Stimulated activated CD8-positive, alpha-beta memory T cell treated with anti-CD3 and anti-CD28 coated beads, Interleukin-2, amount 100 ng/mL, for 48 hours (primary cell): ENCODE data around the gene ARNT2.

ENCODE experiments used
- DNase-seq, 2 donors: peaks; one replicate each; pipeline ENCODE4 v3.0.0-alpha.2; 2020; ENCODE audit warnings: low read depth in 2 of 2

ARNT2 gene

GRCh38 chr15:80514071-80514780 is 110.0 kb downstream of the ARNT2 start:
- no peak for DNase-seq

GRCh38 chr15:80517290-80517689 is 113.1 kb downstream of the ARNT2 start:
- no peak for DNase-seq

- no peak for DNase-seq
Measured at GRCh38 chr15:80518522-80518921, 114.3 kb downstream of the ARNT2 start.

GRCh38 chr15:80523746-80524145 is 119.6 kb downstream of the ARNT2 start:
- DNase-seq = no peak

DNA sequence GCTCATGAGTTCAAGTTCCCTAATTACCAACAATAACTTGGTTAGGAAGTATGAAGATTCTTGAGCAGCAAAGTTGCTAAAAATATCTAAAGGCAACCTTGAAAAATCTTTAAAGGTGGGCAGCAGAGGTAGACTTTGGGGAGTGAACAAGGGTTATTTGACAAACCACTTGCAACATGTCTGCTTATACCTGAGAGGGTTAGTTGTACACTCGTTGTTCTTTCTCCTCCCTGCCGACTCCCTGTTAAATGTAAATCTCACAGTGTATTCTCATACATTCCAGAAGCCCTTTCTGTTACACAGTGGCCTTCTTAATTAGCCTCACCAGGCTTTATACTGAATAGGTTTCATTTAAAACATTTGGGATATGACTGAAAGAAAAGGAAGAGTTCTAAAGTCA is 121.7 kb downstream of the ARNT2 start:
- DNase-seq = no peak

- DNase-seq = no peak
Measured at GRCh38 chr15:80526556-80527340, 122.6 kb downstream of the ARNT2 start.

DNA sequence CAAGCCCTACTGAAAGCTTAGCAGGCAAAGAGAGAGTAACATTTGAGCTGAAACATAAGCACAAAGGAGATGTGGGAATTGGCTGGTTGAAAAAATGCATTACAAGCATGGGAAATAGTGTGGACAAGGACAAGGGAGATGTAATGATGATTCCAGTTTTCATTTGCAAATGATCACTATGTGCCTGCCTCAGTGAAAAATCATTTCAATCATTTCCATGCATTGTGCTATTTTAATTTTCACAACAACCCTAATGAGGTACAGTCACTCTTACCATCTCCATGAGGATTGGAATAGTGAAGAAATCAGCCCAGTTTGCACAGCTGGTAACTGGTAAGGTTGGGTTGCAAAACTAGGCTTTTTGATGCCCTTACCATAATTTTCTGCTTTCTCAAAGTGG is 123.2 kb downstream of the ARNT2 start:
- DNase-seq = no peak

DNA sequence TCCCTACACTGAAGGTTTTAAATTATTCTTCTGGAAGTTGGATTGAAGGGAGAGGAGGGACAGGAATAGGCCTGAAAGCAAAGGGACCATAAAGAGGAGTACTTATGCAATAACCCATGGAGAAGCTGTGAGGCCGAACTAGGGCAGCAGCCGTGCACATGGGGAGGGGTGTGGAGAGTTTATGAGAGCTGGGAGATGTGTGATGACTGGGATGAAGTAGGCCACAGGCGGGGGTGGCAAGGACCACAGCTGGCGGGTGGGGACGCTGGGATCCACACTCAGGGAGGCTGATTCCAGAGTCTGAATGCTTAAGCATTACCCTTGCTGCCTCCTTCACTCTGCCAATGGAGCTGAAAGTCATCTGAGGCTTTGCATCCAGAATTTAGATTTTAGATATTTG is 123.8 kb downstream of the ARNT2 start:
- DNase-seq = no peak

DNA sequence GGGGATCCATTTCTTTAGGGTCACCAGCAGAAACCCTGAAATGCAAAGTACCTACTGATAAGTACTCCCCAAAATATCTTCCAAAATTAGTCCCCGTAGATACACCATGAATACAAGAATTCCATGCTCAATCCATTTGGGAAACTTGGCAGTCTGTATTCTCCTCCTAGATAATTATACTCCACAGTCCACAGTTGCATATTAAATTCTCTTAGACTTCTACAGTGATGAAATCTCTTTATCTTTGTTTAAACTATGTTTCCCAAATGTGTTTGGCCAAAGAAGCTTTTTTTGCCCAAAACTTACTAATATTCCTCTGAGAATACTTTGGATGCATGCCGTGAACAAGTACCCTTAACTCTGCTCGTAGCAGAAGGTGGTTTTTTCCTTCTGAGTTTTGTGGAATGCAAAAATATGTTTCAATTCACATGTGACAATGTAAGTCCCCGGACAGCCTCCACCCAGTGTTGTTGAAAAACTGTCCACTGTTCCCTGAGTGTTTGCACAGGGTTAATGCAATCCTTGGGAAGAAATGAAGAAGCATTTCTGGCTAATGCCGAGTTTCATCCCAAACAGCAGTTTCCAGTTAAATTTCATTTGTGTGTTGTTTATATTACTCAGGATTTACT is 126.7 kb downstream of the ARNT2 start:
- DNase-seq = no peak

- DNase-seq = no peak
Measured at GRCh38 chr15:80531388-80531787, 127.2 kb downstream of the ARNT2 start.

DNA sequence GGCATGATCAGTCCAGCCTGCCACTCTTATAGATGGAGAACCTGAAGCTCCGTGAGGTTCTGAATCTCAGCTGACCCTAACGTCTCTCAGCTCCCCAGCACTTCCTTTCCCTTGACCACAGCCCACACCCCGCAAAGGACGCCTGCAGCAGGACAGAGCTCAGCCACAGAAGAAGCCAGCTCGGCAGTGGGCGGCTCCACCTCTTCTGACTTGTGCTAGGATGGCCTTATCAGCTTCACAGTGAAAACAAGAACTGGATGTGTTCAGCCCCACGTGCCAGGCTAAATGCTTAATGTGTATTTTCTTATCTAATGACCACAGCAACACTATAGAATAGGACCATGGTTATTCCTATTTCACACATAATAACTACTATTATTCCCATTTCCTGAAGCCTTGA is 127.6 kb downstream of the ARNT2 start:
- DNase-seq = no peak

DNA sequence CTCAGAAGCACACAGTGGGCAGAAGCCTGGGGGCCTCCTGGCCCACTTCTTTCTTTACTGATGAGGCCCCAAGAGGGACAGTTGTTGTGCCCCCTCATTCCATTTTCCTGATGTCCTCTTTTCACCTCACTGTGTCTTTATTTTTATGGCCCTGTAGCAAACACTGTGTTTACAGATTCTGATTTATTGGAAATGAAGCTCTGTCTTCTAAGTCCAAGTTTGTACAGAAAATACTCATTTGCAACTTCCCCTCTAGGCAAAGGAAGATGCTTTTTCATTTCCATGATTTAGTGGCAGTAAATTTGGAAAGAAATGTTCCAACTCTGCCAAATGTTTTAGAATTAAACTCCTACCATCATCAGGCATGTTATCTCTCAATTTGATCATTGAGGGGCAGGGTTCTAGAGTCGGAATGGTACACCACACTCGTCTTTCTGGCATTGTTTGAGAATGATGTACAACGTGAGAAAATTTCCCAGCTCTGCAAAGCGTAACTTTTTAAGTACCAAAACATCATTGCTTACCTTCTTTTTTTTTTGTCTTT is 129.7 kb downstream of the ARNT2 start:
- DNase-seq = no peak

DNA sequence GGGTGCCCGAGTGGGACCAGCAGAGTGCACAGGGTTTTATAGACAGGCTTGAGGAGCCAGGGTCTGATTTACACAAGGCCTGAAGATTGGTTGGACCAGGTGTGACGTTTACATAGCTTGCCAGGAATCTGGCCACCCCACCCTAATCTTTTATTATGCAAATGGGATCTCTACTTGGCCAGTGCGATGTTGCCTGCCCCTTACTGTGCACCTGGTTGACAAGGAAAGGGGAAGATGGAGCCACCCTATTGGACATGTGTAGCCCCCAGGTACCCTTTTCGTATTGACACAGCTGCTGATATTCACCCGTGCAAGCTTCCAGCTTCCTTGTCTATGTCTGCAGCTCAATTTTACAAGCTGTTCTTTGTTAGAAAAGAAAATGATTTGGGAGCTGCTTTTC is 132.0 kb downstream of the ARNT2 start:
- no peak for DNase-seq

DNA sequence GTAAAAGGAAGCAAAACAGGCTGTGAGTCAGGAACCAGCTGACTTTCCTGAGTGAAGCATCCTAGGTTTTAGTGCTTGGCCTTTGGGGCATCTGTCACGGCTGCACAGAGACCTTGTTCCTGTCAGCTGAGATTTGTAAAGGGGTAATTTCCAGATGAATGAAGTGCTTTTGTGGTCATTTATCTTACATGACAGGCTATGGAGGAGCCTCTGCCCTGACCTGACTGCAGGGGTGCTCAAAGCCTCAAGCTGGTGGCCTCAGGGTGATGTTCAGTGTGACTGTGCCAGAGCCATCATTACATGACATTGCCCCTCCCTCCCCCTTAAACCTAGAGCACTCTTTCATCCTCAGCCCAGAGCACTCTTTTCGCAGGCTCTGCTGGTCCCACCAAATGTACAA is 132.5 kb downstream of the ARNT2 start:
- no peak for DNase-seq

DNA sequence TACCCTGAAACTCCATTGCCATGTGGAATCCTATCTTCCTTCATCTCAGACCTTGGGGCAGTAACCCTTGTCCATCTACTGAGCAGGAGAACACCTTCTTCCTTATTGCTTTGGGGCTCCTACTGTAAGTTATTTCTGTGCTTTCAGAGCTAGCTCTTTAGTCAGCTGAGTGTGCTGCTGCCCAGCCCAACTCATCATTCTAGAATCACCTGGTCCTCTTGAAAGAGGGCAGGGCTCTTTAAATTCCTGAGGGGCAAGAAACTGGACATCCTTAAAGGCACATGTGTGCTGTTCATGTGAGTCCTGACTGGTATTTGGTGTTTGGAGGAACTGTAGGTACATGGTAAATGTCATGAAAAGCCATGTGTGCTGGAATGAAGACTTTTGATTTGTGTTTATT is 140.9 kb downstream of the ARNT2 start:
- DNase-seq = no peak

- DNase-seq = no peak
Measured at GRCh38 chr15:80547264-80547663, 143.1 kb downstream of the ARNT2 start.

- no peak for DNase-seq
Measured at GRCh38 chr15:80549191-80549590, 145.0 kb downstream of the ARNT2 start.

DNA sequence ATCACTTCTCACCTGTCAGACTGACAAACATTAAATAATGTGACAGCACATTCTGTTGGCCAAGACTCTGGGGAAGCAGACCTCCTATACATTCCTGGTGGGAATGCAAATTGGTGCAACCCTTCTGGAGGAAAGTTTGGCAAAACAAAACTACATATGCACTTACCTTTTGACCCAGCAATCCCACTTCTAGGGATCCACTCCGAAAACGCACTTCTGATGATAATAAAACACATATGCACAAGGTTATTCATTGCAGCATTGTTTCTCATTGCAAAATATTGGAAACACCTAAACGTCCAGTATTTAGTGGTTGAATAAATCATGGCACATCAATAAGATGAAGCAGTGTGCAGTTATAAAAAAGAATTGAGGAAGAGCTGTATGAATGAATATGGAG is 145.5 kb downstream of the ARNT2 start:
- DNase-seq = no peak

GRCh38 chr15:80550219-80550907 is 146.2 kb downstream of the ARNT2 start:
- DNase-seq = no peak

DNA sequence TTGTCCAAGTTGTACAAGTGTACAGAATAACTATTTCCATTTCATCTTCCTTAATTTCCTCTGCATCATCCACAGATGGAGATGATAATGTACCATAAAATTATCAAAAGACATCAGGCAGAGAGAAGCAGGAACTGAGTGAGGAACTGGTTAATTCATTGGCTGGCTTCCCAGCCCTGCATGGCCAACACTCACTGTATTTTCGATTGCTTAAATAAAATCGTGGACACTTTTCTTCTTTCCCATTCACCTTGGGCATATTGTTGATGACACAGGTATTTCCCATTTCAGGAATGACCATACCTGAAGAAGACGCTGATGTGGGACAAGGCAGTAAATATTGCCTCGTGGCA is 146.7 kb downstream of the ARNT2 start:
- no peak for DNase-seq

DNA sequence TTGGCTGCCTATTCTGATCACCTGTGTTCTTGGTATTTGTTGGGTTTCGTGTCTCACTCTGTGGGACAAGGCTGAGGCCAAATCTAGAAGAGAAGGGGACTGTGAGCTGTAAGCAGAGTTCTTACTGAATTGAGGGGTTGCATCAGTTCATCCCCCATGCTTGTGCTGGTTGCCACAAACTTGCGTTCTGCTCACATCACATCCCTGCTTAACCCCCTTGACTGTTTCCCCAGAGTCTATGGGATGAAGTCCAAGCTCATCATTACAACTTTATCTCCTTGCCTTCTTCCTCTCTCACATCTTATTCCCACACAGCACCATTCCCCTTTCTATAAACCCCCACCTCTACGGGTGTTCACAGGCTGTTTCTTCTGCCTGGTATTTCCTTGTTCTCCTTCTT is 147.2 kb downstream of the ARNT2 start:
- no peak for DNase-seq

- no peak for DNase-seq
Measured at GRCh38 chr15:80554560-80554959, 150.4 kb downstream of the ARNT2 start.
